K562 (cell line): ENCODE measurements around the gene NRROS. TPM values are rescaled to one million over a fixed set of nuclear protein-coding genes. Genes with fewer than 3 reads are reported as not detected.

Source experiments
- BCL6 ChIP-seq: fragments of 250-450 bp; sonication (Bioruptor Pico); IDR thresholded peaks from 2 replicates; pipeline ENCODE4 v1.4.0; 2020
- CBFA2T3 ChIP-seq: fragments of 450-650 bp; IDR thresholded peaks from 2 replicates; pipeline ENCODE4 v1.6.1; 2017
- HNRNPH1 ChIP-seq: fragments of 200-400 bp; formaldehyde crosslinking; optimal IDR thresholded peaks from 2 replicates; pipeline ENCODE3; 2017; ENCODE audit warnings: low read depth, mild to moderate bottlenecking, low read length, moderate library complexity
- ILF3 ChIP-seq: fragments of 450-650 bp; IDR thresholded peaks from 2 replicates; pipeline ENCODE4 v1.6.1; 2018; ENCODE audit warnings: antibody characterized with exemption, mild to moderate bottlenecking, moderate library complexity, borderline replicate concordance
- KDM2B ChIP-seq: fragments of 250-450 bp; sonication (Bioruptor Pico); IDR thresholded peaks from 2 replicates; pipeline ENCODE4 v1.8.0; 2021; ENCODE audit warnings: mild to moderate bottlenecking, moderate library complexity
- NFE2 ChIP-seq: IDR thresholded peaks from 2 replicates; pipeline ENCODE4 v1.6.1; 2014; ENCODE audit warnings: antibody characterized with exemption, low read depth
- PHB2 ChIP-seq: fragments of 450-650 bp; IDR thresholded peaks from 2 replicates; pipeline ENCODE4 v1.6.1; 2017; ENCODE audit warnings: low read depth
- POLR3A ChIP-seq: IDR thresholded peaks from 2 replicates; pipeline ENCODE4 v1.6.1; 2011; ENCODE audit warnings: borderline replicate concordance, mild to moderate bottlenecking, moderate library complexity; ENCODE audit not compliant: insufficient read length, insufficient read depth; ENCODE audit errors: extremely low read depth
- RFX5 ChIP-seq: IDR thresholded peaks from 2 replicates; pipeline ENCODE4 v1.6.1; 2011; ENCODE audit warnings: low read depth, mild to moderate bottlenecking, improper control_type of control experiment, low read length
- TAF1 ChIP-seq: IDR thresholded peaks from 2 replicates; pipeline ENCODE4 v1.6.1; 2011; ENCODE audit warnings: mild to moderate bottlenecking, low read length, moderate library complexity; ENCODE audit not compliant: insufficient read depth, control insufficient read depth, severe bottlenecking; ENCODE audit errors: extremely low read depth
- TCF7L2 ChIP-seq: fragments of 150-350 bp; IDR thresholded peaks from 2 replicates; pipeline ENCODE4 v1.6.1; 2016; ENCODE audit warnings: low read depth, mild to moderate bottlenecking, low read length, moderate library complexity
- ZNF239 ChIP-seq: fragments of 250-450 bp; sonication (Bioruptor Pico); IDR thresholded peaks from 2 replicates; pipeline ENCODE4 v1.4.0; 2020; ENCODE audit warnings: mild to moderate bottlenecking
- polyA plus RNA-seq, 8 experiments: library from polyadenylated mRNA; depleted of rRNA in 4 of 8; stranded (reverse) in 5 of 8; unstranded in 3 of 8; fragments of >200 nt; fragmentation: Nextera tagmentation in 2 of 8; fragmentation: Illumina TruSeq in 1 of 8; extraction: Ambion mirVana in 2 of 8; extraction: Trizol in 1 of 8; gene quantifications; 2 replicates each; pipeline versions ENCODE4 v1.2.1 to v1.2.3, GENCODE V29; 2011 to 2014; ENCODE audit warnings: inconsistent platforms in 1 of 8, missing spikeins in 1 of 8
- total RNA-seq, 7 experiments: library from RNA; depleted of rRNA in 6 of 7; stranded (reverse); fragments of >200 nt in 6 of 7; fragmentation: Illumina TruSeq in 2 of 7; extraction: Trizol in 2 of 7; gene quantifications; 2 replicates each; pipeline versions ENCODE4 v1.2.1 to v1.2.3, GENCODE V29; 2011 to 2021; ENCODE audit warnings: low replicate concordance in 1 of 7
- TF ChIP-seq, protein P1 (sequence below): fragments of 250-450 bp; sonication (Bioruptor Pico); IDR thresholded peaks from 2 replicates; pipeline ENCODE4 v1.8.0; 2021; ENCODE audit warnings: moderate library complexity, mild to moderate bottlenecking, inconsistent platforms
- TF ChIP-seq, protein P2 (sequence below): sonication (generic); formaldehyde crosslinking; IDR thresholded peaks from 2 replicates; pipeline ENCODE4 v1.5.0; 2020; ENCODE audit warnings: missing genetic modification reagents

Gene NRROS
- total and polyA plus RNA-seq, 9 of the 15 experiments (the other 6 are each of a cell fraction or from before 2014, with no cell fraction given): 0.34 to 13.8 (median 3.8) TPM

DNA sequence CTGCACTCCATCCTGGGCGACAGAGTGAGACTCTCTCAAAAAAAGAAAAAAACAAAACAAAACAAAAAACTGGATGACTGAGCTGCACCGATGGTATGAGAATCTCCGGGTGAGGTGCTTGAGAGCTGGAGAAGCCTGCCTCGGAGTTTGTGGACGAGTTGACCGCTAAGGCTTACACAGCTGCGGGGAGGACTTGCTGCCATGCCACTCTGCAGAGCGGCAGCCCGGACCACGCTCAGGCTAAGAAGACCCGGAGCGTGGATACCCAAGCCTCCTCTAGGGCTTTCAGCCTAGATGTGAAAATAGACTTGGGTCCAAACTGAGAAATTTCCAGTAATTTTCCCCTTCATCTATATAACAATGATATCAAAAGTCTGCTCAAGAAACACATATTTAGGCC is 16.0 kb downstream of the NRROS start (continued):
- TF ChIP-seq, protein P1, sequence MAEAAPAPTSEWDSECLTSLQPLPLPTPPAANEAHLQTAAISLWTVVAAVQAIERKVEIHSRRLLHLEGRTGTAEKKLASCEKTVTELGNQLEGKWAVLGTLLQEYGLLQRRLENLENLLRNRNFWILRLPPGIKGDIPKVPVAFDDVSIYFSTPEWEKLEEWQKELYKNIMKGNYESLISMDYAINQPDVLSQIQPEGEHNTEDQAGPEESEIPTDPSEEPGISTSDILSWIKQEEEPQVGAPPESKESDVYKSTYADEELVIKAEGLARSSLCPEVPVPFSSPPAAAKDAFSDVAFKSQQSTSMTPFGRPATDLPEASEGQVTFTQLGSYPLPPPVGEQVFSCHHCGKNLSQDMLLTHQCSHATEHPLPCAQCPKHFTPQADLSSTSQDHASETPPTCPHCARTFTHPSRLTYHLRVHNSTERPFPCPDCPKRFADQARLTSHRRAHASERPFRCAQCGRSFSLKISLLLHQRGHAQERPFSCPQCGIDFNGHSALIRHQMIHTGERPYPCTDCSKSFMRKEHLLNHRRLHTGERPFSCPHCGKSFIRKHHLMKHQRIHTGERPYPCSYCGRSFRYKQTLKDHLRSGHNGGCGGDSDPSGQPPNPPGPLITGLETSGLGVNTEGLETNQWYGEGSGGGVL: no peak
- TF ChIP-seq PHB2 (no peak), BCL6 (CRISPR knock-in tag) (no peak), TCF7L2 (no peak), POLR3A (no peak), TAF1 (no peak), RFX5 (no peak), KDM2B (no peak), NFE2 (no peak), ILF3 (no peak), CBFA2T3 (no peak), ZNF239 (CRISPR knock-in tag) (no peak), HNRNPH1 (no peak)
- TF ChIP-seq, protein P2, sequence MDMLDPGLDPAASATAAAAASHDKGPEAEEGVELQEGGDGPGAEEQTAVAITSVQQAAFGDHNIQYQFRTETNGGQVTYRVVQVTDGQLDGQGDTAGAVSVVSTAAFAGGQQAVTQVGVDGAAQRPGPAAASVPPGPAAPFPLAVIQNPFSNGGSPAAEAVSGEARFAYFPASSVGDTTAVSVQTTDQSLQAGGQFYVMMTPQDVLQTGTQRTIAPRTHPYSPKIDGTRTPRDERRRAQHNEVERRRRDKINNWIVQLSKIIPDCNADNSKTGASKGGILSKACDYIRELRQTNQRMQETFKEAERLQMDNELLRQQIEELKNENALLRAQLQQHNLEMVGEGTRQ (CRISPR knock-in tag): no peak
